Measurements from ENCODE around the gene VPS16. TPM values are rescaled to one million over a fixed set of nuclear protein-coding genes. Genes with fewer than 3 reads are reported as not detected.
"Not testable (repeated sequence)": the region's sequence is repeated elsewhere in the genome, so short reads cannot be mapped to it uniquely, and the experiment has no call there.

VPS16 gene
- total RNA-seq, 2 donors from 2014 or later, result 54.3 to 60.7 TPM

- Mint-ChIP-seq H3K4me1 (ENCODE audit: low read depth) (peaks cover 18% of the 10 kb centered on the region), H3K27me3 (ENCODE audit: low read depth) (peaks cover 35% of the 10 kb centered on the region)
- not testable (repeated sequence) for DNase-seq; ATAC-seq (replicated peaks in 1 of 2); H3K36me3 Mint-ChIP-seq (ENCODE audit: insufficient read depth in 2 of 2); H3K27ac Mint-ChIP-seq; H3K9me3 Mint-ChIP-seq; H3K4me3 Mint-ChIP-seq
These were observed 9.3 kb upstream of the VPS16 start for GRCh38 chr20:2831206-2831605.

GRCh38 chr20:2833761-2834160 lies 6.8 kb upstream of the VPS16 start:
- H3K4me1 Mint-ChIP-seq (ENCODE audit: low read depth), result peaks cover 10% of the 10 kb centered on the region
- no peak overlapping the region for H3K27ac Mint-ChIP-seq
- H3K36me3 Mint-ChIP-seq (ENCODE audit: insufficient read depth in 2 of 2), result peaks cover 0 to 7% of the 10 kb centered on the region in 2 donors
- H3K4me3 Mint-ChIP-seq, result no peak overlapping the region
- H3K27me3 Mint-ChIP-seq (ENCODE audit: low read depth), result peaks cover 9% of the 10 kb centered on the region
- DNase-seq (no peak), ATAC-seq (replicated peaks in 1 of 2) (no peak)
- H3K9me3 Mint-ChIP-seq, result no peaks in the 10 kb centered on the region

GRCh38 chr20:2834401-2835110 lies 6.0 kb upstream of the VPS16 start:
- ATAC-seq (replicated peaks in 1 of 2) (no peak), DNase-seq (no peak)
- Mint-ChIP-seq H3K27ac (no peak overlapping the region), H3K4me1 (ENCODE audit: low read depth) (peaks cover 17% of the 10 kb centered on the region), H3K9me3 (peaks cover 0 to 2% of the 10 kb centered on the region in 2 donors), H3K4me3 (no peak overlapping the region), H3K36me3 (ENCODE audit: insufficient read depth in 2 of 2) (peaks cover 2 to 7% of the 10 kb centered on the region in 2 donors), H3K27me3 (ENCODE audit: low read depth) (peaks cover 1% of the 10 kb centered on the region)

GRCh38 chr20:2835331-2835796 lies 5.2 kb upstream of the VPS16 start:
- ATAC-seq (replicated peaks in 1 of 2), result no peak
- H3K9me3 Mint-ChIP-seq, result peaks cover 0 to 2% of the 10 kb centered on the region in 2 donors
- no peak for DNase-seq
- H3K4me3 Mint-ChIP-seq, result no peak overlapping the region
- H3K4me1 Mint-ChIP-seq (ENCODE audit: low read depth), result peaks cover 20% of the 10 kb centered on the region
- no peak overlapping the region for H3K27ac Mint-ChIP-seq
- peaks cover 2 to 7% of the 10 kb centered on the region in 2 donors for H3K36me3 Mint-ChIP-seq (ENCODE audit: insufficient read depth in 2 of 2)
- H3K27me3 Mint-ChIP-seq (ENCODE audit: low read depth), result no peaks in the 10 kb centered on the region

GRCh38 chr20:2836035-2836434 lies 4.5 kb upstream of the VPS16 start:
- Mint-ChIP-seq H3K36me3 (ENCODE audit: insufficient read depth in 2 of 2) (peaks cover 2 to 7% of the 10 kb centered on the region in 2 donors), H3K4me1 (ENCODE audit: low read depth) (peaks cover 20% of the 10 kb centered on the region), H3K27ac (no peak overlapping the region), H3K27me3 (ENCODE audit: low read depth) (no peaks in the 10 kb centered on the region), H3K4me3 (no peak overlapping the region), H3K9me3 (peaks cover 0 to 2% of the 10 kb centered on the region in 2 donors)
- DNase-seq (no peak), ATAC-seq (replicated peaks in 1 of 2) (no peak)

- Mint-ChIP-seq H3K4me3 (no peak overlapping the region), H3K36me3 (ENCODE audit: insufficient read depth in 2 of 2) (peaks cover 4 to 7% of the 10 kb centered on the region in 2 donors), H3K27me3 (ENCODE audit: low read depth) (no peaks in the 10 kb centered on the region), H3K4me1 (ENCODE audit: low read depth) (peaks cover 18% of the 10 kb centered on the region), H3K9me3 (peaks cover 0 to 2% of the 10 kb centered on the region in 2 donors), H3K27ac (no peak overlapping the region)
- no peak for ATAC-seq (replicated peaks in 1 of 2)
- DNase-seq, result no peak
These were observed 3.2 kb upstream of the VPS16 start for GRCh38 chr20:2837221-2837960.

- peaks cover 20% of the 10 kb centered on the region for H3K4me1 Mint-ChIP-seq (ENCODE audit: low read depth)
These were observed 2.3 kb upstream of the VPS16 start for GRCh38 chr20:2838170-2838797.

GRCh38 chr20:2838847-2839671 lies 1.5 kb upstream of the VPS16 start:
- H3K4me3 Mint-ChIP-seq, result peak overlapping the region; percentile 83 to 86
- H3K4me1 Mint-ChIP-seq (ENCODE audit: low read depth), result peaks cover 26% of the 10 kb centered on the region
- DNase-seq, result no peak

More at GRCh38 chr20:2838170-2838797, 2.3 kb upstream of the VPS16 start:
- Mint-ChIP-seq H3K27ac (no peak overlapping the region), H3K27me3 (ENCODE audit: low read depth) (no peaks in the 10 kb centered on the region), H3K36me3 (ENCODE audit: insufficient read depth in 2 of 2) (peaks cover 4 to 7% of the 10 kb centered on the region in 2 donors), H3K4me3 (peak overlapping the region in 1 of 2 donors; percentile 6), H3K9me3 (peaks cover 0 to 2% of the 10 kb centered on the region in 2 donors)
- DNase-seq, result no peak
- no peak for ATAC-seq (replicated peaks in 1 of 2)

GRCh38 chr20:2839732-2840137 lies 810 bp upstream of the VPS16 start:
- H3K27me3 Mint-ChIP-seq (ENCODE audit: low read depth), result no peaks in the 10 kb centered on the region
- peaks cover 4 to 7% of the 10 kb centered on the region in 2 donors for H3K36me3 Mint-ChIP-seq (ENCODE audit: insufficient read depth in 2 of 2)
- H3K4me3 Mint-ChIP-seq, result peak overlapping the region; percentile 83 to 86
- H3K4me1 Mint-ChIP-seq (ENCODE audit: low read depth), result peaks cover 32% of the 10 kb centered on the region
- DNase-seq, result no peak
- peak overlapping the region; percentile 94 for H3K27ac Mint-ChIP-seq
- H3K9me3 Mint-ChIP-seq, result peaks cover 0 to 2% of the 10 kb centered on the region in 2 donors
- no peak for ATAC-seq (replicated peaks in 1 of 2)

More at GRCh38 chr20:2838847-2839671, 1.5 kb upstream of the VPS16 start:
- Mint-ChIP-seq H3K36me3 (ENCODE audit: insufficient read depth in 2 of 2) (peaks cover 4 to 7% of the 10 kb centered on the region in 2 donors), H3K27me3 (ENCODE audit: low read depth) (no peaks in the 10 kb centered on the region), H3K9me3 (peaks cover 0 to 2% of the 10 kb centered on the region in 2 donors), H3K27ac (peak overlapping the region; percentile 94)
- ATAC-seq (replicated peaks in 1 of 2), result no peak

- H3K4me1 Mint-ChIP-seq (ENCODE audit: low read depth), result peaks cover 45% of the 10 kb centered on the region
- no peaks in the 10 kb centered on the region for H3K27me3 Mint-ChIP-seq (ENCODE audit: low read depth)
- H3K4me3 Mint-ChIP-seq, result peak overlapping the region; percentile 86 to 91
- peak; percentile 57 to 62 for DNase-seq
- peak overlapping the region; percentile 74 for H3K27ac Mint-ChIP-seq
- peak; percentile 37 to 56 for ATAC-seq (replicated peaks in 1 of 2)
- peaks cover 4 to 7% of the 10 kb centered on the region in 2 donors for H3K36me3 Mint-ChIP-seq (ENCODE audit: insufficient read depth in 2 of 2)
- peaks cover 0 to 2% of the 10 kb centered on the region in 2 donors for H3K9me3 Mint-ChIP-seq
These were observed 504 bp downstream of the VPS16 start for GRCh38 chr20:2840967-2841531.

GRCh38 chr20:2845607-2846006 lies 5.1 kb downstream of the VPS16 start:
- Mint-ChIP-seq H3K4me1 (ENCODE audit: low read depth) (peaks cover 46% of the 10 kb centered on the region), H3K9me3 (no peaks in the 10 kb centered on the region), H3K4me3 (no peak overlapping the region), H3K27ac (no peak overlapping the region), H3K36me3 (ENCODE audit: insufficient read depth in 2 of 2) (peaks cover 0 to 1% of the 10 kb centered on the region in 2 donors), H3K27me3 (ENCODE audit: low read depth) (no peaks in the 10 kb centered on the region)
- DNase-seq (no peak), ATAC-seq (replicated peaks in 1 of 2) (peak; percentile 38 to 50)

GRCh38 chr20:2846698-2847097 lies 6.2 kb downstream of the VPS16 start:
- Mint-ChIP-seq H3K36me3 (ENCODE audit: insufficient read depth in 2 of 2) (no peaks in the 10 kb centered on the region), H3K4me3 (no peak overlapping the region), H3K27me3 (ENCODE audit: low read depth) (no peaks in the 10 kb centered on the region), H3K27ac (no peak overlapping the region), H3K9me3 (no peaks in the 10 kb centered on the region), H3K4me1 (ENCODE audit: low read depth) (peaks cover 40% of the 10 kb centered on the region)
- ATAC-seq (replicated peaks in 1 of 2) (no peak), DNase-seq (no peak)

Measured in activated T-cell treated with anti-CD3 and anti-CD28 coated beads, Interleukin-2, amount 50 U/mL, for 72 hours (primary cell).